ENCODE data around the gene ALPK1.
"Not testable (repeated sequence)": the region's sequence is repeated elsewhere in the genome, so short reads cannot be mapped to it uniquely, and the experiment has no call there.

ALPK1 gene

DNA sequence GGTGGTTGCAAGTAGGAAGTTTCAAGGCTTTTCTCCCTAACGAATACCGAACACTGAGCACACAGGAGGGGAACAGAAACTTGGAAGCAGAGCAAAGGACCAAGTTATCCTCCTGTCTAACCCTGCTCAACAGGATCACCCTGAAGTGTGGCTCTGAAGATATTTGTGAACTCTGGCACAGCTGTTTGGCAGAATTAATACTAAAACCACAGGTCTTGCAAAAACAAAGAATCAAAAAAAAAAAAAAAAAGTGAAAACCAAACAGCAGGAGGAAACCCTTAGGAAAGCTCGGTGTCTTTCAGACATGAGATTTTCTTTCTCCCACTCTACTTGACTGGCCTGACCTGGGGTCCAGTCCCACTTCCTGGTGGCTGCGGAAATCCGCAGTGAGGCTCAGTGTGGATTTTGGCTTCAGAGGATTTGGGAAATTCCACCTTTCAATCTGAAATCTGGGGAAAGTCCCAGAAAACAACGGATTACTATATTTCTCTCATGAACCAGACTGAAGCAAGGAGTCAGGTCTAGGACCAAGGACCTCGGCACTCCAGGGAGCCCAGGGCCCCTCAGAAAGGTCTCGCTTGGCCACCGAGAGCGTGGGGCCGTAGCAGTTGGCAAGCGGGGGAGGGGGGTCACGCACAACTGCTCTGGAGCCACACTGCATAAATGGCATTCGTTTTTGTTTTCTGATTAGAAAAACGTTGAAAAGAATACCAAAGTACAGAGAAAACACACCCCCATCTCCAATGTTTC, 12.3 kb upstream of the ALPK1 start:
- no peak for DNase-seq (ENCODE audit: low read depth)

- DNase-seq (ENCODE audit: low read depth) = no peak
Measured at GRCh38 chr4:112287258-112287989, 9.7 kb upstream of the ALPK1 start.

- no peak for DNase-seq (ENCODE audit: low read depth)
Measured at GRCh38 chr4:112288455-112288854, 8.7 kb upstream of the ALPK1 start.

DNA sequence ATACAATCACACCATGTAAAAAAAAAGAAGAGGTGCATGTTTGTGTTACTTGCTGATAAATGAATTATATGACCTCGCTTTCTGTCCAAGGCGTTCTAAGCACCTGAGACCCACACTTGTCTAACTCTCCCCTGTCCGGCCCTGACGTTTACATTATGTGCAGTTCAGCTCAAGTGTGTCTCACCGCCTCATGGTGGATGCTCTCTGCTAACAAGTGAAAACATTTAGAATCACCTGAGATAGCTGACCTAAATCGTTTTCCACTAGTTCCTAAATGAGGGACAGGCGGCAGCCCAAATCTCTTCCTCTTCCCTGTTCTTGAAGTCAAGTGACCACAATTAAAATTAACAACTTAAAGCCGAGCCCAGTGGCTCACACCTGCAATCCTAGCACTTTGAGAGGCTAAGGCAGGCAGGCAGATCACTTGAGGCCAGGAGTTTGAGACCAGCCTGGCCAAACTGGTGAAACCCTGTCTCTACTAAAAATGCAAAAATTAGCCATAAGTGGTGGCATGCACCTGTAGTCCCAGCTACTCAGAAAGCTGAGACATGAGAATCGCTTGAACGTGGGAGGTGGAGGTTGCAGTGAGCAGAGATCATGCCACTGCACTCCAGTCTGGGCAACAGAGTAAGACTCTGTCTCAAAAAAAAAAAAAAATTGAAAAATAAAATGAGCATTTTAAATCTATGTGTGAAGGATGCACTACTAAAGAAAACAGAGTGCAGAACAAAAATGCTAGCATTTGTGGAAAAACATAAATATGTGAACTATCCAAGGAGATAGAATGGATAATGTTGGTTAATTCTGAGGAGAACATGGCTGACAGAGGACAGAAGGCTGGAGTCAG, 7.5 kb upstream of the ALPK1 start:
- DNase-seq (ENCODE audit: low read depth) = no peak

GRCh38 chr4:112290341-112290740, 6.8 kb upstream of the ALPK1 start:
- DNase-seq (ENCODE audit: low read depth) = no peak

DNA sequence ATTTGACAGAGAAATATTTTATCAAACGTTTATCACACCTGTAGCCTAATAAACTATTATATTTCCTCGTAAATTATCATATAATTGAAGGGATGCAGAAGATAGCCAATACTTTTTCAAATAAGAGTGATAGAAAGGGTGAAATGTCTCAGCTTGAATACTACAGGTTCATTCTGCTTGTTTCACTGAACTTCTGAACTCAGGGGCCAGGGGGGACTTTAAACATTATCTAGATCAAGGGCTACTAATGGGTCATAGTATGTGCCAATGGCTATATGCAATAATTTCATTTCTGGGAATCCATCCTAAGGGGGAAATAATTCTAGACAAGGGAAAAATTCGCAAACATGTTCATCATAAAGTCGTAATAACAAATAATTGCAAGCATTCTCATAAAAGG, 2.6 kb downstream of the ALPK1 start:
- no peak for DNase-seq (ENCODE audit: low read depth)

DNA sequence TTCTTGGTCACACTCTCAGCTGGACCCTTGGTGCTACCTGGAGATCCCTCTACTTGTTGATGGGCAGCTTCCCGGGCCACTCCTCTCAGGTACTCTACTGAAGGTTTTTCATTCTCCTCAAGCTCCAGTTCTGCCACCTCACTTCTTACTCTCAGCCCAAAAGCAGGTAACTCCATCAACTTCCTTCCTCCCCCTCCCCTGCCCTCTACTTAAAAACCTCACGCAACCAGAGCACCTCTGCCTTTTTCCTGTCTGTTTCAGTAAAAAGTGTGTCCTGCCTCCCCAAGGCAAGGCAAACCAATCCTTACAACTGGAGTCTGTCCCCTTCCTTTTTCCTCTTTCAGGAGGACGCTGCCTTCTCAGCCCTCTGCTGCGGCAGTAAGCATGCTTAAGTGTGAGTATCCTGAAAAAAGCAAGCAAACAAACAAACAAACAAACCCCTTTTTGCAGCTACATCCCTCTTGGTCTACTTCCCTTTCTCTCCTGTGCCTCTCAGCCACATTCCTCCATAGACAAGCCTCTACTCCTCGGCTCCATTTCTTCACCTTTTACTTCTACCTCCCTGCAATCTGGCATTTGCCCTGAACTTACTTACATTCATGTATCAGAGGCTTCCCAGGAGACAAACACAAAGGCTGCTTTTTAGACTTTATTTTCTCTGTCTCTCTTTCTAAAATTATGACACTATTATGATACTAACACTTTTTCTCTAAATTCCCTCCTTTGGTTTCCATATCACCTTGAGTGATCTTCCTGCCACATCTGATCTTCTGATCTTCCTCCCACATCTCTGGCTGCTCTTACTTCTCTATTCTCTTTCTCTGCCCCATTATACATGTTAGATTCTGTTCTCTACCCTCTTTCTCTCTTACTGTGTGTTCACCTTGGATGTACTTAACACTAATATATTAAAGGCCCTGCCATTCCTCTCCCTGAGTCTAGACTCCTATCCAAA, 5.4 kb downstream of the ALPK1 start:
- no peak for DNase-seq (ENCODE audit: low read depth)

DNA sequence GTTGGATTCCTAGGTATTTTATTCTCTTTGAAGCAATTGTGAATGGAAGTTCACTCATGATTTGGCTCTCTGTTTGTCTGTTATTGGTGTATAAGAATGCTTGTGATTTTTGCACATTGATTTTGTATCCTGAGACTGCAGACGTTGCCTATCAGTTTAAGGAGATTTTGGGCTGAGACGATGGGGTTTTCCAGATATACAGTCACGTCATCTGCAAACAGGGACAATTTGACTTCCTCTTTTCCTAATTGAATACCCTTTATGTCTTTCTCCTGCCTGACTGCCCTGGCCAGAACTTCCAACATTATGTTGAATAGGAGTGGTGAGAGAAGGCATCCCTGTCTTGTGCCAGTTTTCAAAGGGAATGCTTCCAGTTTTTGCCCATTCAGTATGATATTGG, 8.3 kb downstream of the ALPK1 start:
- DNase-seq (ENCODE audit: low read depth) = not testable (repeated sequence)

- not testable (repeated sequence) for DNase-seq (ENCODE audit: low read depth)
Measured at GRCh38 chr4:112309263-112309791, 12.2 kb downstream of the ALPK1 start.

DNA sequence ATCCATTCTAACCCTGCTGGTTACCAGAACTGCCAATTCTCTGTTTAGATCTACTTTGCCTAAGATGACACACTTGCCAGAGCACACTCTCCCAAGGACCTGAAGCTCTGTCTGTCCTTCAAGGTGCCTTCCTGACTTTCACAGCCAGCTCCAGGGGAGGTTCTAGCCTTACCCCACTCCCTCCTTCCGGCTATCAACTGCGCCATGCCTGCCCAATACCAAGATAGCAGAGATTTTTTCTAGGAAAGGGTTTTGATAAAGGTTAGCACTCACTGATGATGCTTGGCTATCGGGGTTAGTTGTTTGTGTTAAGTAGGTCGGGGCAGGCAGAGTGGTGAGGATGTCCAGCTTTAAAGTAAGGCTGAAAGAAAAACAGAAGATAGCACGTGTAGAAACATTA, 14.3 kb downstream of the ALPK1 start:
- no peak for DNase-seq (ENCODE audit: low read depth)

DNA sequence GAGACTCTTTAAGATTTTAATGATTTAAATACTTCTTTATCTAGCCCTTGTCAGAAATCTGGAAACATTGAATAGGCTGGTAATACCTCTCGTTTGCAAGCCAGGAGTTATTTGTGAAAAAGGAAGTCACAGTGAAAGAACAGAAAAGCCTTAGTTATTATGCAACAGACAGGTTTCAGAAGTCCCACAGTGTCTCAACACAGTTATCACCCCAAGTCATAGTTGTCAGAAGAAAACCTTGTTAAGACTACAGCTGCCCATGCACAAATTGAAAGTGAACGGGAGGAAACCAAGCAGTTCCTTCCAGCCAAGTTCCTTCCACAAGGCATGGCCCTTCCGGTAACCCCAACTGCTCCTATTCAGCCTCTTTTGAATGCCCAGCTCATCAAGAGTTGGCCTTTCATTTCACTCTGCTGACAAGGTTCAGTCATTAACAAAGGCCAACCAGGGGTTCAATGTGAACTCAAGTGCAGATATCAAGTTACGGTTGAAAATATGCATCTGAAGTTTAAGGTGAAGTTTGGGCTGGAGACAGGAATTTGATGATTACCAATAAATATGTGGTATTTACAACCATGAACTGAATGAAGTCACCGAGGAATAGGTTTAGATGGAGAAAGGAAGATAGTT, 15.6 kb downstream of the ALPK1 start:
- DNase-seq (ENCODE audit: low read depth) = no peak

DNA sequence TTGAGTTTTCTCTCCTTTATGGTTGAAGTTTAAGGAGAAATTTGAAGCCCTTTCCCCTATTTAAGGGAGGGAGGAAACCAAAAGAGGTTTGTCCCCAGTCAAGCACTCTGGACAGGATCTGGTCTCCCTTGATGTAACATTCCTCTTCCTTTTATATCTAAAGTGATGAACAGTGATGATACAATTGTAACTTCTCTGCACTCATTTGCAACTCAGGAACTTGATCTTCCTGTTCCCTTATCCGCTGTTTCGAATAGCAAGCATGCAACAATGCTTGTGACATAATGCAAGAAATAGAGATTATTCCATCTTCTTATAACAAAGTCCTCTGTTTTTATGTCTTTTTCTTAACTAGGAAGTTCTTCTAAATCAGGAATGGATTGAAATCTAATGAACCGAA, 18.3 kb downstream of the ALPK1 start:
- DNase-seq (ENCODE audit: low read depth) = no peak

DNA sequence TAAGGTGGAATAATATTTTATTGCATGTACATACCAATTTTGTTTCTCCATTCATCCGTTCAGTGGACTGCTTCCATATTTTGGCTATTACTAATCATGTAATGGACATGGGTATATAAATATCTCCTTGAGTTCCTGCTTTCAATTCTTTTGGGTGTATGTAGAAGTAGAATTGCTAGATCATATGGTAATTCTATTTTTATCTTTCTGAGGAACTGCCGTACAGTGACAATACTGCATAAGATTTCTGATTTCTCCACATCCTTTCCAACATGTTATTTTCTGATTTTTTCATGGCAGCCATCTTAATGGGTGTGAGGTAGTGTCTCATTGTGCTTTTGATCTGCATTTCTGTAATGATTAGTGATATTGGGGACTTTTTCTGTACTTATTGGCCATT, 19.2 kb downstream of the ALPK1 start:
- no peak for DNase-seq (ENCODE audit: low read depth)

DNA sequence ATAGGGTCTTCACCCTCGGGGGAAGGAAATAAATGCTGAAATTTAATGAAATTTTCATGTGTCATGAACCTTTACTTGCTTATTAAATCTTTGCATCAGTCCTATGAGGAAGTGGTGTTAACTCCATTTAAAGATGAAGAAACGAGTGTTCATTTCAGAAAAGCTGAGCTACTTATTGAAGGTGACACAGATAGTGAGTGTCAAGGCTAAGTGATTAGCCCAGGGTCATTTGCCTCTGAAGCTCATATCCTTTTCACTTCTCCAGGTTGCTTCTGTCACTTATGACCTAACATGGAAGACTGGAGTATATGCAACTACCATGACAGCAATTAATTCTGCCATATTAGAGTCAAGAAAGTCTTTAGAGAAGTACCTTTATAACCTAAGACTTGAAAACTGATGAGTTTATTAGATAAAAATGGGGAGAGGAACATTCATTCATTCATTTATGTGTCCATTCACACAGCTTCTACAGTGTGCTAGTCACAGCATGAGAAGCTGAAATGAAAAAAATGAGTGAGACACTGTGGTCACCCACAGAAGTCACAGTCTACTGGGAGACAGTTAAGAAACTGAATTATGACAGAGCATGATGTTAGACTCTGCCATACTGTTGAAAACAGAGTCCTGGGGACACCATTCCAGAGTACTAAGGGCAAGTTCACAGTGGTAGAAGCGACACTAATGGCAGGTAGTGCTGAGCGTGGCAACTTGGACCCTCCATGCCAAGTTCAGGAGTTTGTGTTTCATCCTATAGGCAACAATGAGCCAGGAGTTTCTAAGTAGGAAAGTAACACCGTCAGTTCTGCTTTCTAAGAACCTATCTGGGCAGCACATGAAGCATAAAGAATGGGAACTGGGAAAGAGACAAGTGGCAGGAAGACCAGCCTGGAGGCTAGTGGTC, 21.3 kb downstream of the ALPK1 start:
- DNase-seq (ENCODE audit: low read depth) = no peak

DNA sequence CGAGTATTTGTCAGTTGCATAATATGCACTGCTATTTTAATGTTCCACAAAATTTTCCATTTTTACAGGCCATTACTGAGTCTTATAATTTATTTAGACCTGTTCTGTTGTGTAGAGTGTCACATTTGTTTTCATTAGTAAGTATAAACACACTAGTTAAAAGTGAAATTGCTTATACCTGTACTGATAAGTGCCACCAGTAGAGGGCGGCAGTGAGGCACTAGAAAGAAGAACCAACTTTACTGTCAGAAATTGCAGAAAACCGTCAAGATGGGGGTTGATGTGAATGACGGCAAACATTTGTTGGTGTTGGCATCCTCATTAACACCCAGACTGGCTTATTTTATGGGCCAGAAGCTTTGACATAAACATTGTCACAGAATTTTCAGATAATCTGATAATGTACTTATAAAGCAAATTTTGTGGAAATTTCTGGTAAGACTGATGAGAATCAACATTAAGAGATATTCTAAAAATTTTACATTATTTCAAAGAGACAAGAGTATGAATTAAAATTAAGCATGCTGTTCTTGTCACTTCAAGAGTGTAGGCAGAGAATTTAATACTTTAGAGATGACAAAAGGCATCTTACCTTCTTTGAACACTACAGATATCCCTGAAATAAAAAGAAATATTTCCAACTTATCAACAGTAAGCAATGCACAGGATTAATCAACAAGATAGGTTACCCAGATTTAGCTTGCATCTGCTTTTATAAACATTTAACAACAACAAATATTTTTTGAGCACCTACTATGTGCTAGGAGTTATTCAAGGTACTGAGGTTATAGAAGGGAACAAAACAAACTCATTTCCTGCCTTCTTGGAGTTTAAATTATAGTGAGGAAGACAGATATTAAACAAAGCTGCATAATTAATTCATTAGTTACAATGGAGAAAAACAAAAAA, 24.9 kb downstream of the ALPK1 start:
- DNase-seq (ENCODE audit: low read depth) = peak; percentile 58

- no peak for DNase-seq (ENCODE audit: low read depth)
Measured at GRCh38 chr4:112322866-112323265, 25.7 kb downstream of the ALPK1 start.

GRCh38 chr4:112325530-112325929, 28.4 kb downstream of the ALPK1 start:
- DNase-seq (ENCODE audit: low read depth) = no peak

GRCh38 chr4:112327965-112328733, 31.0 kb downstream of the ALPK1 start:
- no peak for DNase-seq (ENCODE audit: low read depth)
